CD4-positive, alpha-beta T cell treated with Interferon gamma for 1 hour (primary cell): ENCODE results near the gene POGK.
"Not testable (repeated sequence)": the region's sequence is repeated elsewhere in the genome, so short reads cannot be mapped to it uniquely, and the experiment has no call there.

Experiments used
- DNase-seq: peaks from one replicate; pipeline ENCODE4 v3.0.0-alpha.2; 2020

POGK gene

DNA sequence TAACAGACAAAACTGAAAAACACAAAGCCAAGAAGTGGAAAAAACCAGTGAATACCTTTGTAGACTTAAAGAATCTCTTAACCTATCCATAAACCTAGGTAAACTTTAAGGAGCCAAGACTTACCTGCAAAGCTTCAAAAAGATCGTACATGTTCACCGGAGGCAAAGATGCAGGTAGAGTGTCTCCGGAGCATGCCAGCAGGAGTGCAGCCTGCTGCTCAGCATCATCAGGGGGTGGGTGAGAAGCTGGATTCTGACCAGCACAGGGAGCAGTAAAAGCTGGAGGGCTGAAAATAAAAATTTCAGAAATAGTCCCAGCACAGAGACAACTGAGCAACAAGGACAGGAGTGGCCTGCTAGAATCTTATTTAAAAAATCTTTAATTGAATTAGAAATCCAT, 18.7 kb downstream of the POGK start:
- DNase-seq, result no peak

- no peak for DNase-seq
Measured at GRCh38 chr1:166858726-166859419, 19.6 kb downstream of the POGK start.

DNA sequence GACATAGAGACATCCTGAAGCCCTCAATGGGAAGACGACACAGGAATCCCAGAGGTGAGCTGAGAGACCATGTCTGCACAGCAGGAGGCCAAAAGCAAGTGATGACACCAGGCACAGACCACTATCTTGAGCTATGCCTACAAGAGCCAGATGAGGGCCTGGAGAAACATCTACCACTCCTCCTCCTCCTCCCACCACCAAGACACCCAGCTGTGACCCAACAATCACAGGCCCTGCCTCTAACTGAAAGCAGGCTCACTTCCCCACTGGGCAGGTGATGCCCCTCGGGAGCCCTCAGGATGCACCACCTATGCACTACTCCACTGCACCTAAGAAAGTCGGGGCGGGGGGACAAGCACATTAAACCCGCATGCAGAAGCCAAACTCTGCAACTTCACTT, 20.3 kb downstream of the POGK start:
- DNase-seq, result no peak

GRCh38 chr1:166865926-166866325, 26.7 kb downstream of the POGK start:
- DNase-seq, result no peak

- no peak for DNase-seq
Measured at GRCh38 chr1:166868639-166869038, 29.4 kb downstream of the POGK start.

GRCh38 chr1:166869318-166870099, 30.2 kb downstream of the POGK start:
- no peak for DNase-seq

- DNase-seq, result no peak
Measured at GRCh38 chr1:166870584-166870983, 31.3 kb downstream of the POGK start.

GRCh38 chr1:166874464-166874863, 35.2 kb downstream of the POGK start:
- DNase-seq, result no peak

DNA sequence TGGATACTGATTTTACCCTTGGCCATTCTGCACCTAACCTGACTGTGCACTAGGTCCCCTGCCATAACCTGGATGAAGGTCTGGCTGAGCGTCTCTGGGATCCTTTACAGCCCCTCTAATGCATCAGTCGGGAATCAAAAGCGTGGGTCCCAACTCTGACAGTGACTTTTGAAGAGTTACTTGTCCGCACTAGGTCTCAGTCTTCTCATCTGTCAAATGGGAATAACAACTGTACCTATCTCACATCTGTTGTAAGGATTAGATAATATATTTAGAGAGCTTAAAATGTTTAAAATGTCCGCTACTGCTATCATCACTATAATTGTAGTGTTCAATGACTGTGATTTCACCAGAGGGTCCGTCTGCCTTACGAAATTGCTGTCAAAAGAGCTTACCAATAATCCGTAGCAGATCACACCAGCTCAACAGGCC, 36.0 kb downstream of the POGK start:
- no peak for DNase-seq

DNA sequence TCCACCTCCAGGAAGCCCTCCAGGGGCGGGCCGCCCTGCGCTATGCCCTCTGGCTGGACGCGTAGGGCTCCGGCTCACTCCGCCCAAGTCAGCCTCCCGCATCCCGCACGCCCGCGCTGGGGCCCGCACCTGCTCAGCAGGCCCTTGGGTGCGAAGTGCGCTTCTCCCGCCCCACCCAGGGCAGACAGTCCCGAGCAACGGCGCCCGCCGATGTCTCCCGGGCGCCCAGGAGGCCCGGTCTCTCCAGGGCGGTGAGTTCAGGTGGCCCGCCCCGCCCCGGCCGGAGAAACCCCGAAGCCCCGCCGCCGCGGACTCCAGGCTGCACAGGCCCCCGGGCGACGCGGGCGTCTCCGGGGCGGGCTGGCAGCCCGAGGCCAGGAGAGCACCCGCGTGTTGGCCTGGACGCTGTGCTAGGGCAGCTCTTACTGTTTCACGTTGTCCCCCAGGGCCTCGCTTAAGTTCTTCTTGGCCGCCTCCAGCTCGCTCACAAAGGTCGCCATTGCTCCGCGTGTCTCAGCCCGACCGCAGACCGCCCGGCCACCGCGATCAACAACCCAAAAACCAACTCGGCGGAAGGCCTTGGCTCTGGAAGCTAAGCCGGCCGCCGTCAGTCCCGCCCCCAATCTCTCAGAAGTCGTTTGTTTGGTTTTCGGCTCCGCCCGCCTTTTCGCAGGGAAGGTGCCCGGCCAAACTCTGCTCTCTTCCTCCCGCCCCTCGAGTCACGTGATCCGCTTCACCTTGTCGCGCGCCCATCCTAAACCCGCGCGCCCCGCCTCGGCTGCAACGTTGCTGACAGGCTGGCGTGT, 36.7 kb downstream of the POGK start, which contains the start of gene TADA1:
TSS of gene TADA1 (minus strand) at position 531 of the 806 bp plus-strand sequence. CDS start at position 500, 31 bp downstream.
- DNase-seq, result peak; percentile 97

DNA sequence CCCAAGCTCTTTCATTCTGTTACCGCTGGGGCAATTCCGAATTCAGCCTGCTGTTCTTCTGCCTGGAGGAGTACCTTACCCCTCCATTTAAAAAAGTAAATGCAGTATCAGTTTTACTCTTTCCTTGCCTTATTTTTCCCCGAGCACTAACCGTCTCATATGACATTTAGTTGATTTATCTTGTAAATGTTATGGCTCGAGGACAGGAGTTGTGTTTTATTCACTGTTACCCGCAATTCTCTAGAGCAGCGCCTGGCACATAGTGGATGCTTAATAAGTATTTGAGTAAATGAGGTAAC, 37.2 kb downstream of the POGK start:
- no peak for DNase-seq

- DNase-seq, result not testable (repeated sequence)
Measured at GRCh38 chr1:166878173-166878917, 39.1 kb downstream of the POGK start.

GRCh38 chr1:166882893-166883292, 43.6 kb downstream of the POGK start:
- DNase-seq, result no peak

DNA sequence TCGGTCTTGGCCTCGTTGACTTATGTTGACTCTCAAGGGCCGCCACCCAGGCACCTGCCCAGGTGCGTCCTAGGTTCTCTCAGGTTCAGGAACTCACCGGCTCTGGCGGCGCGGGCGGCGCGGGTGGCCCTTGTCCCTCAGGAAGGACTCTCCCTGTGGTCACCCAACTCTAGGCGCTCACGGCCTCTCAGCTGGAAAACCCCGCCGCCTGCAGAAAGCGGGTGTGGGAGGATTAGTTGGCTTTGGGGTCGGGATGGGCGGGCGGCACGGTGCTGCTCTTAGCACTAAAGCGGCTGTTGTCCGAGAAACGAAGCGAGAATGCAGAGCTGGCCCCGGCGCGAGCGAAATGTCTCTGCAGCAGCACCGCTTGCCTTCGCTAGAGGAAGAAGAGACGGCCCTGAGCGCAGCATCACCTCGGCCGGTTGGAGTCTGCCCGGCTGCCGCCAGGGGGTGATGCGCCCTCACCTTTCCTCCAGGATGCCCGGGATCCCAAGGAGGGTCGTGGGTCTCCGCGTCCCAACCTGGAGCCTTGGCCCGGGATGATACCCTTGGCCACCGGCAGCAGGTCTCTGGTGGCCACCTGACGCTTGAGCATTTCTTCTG, 44.9 kb downstream of the POGK start:
- no peak for DNase-seq

- no peak for DNase-seq
Measured at GRCh38 chr1:166884971-166885370, 45.7 kb downstream of the POGK start.

- DNase-seq, result no peak
Measured at GRCh38 chr1:166888373-166889111, 49.3 kb downstream of the POGK start.

DNA sequence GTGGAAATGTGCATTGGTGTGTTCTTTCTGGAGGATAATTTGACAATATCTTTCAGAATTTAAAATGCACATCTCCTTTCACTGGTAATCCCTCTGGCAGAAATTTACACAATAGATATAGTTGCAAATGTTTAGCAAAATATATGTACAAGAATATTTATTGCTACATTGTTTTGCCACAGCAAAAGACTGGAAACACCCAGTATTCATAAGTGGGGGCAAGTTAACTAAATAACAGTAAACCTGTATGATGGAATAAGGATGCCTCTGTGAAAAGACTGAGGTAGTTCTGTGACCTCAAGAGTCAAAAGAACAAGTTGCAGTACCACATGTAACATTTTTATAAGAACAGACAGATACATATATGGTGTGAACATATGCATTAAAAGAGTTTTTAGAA, 50.5 kb downstream of the POGK start:
- no peak for DNase-seq

DNA sequence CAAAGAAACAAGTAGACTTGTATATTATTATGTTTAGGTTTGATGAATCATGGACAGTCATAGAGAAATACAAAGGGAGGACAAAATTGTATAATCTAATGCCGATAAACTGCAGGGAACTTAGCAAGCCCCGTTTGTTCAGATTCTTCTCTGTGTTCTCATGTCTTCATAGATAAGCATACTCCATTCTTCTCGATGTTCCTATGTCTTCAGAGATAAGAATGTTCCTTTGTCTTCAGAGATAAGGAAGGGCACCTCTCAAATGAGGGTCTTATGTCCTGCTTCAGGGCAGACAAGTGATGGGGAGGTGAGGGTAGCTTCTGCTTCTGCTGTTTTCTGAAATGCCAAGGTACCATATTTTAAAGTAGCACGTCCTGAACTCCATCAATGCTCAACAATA, 56.5 kb downstream of the POGK start:
- no peak for DNase-seq

DNA sequence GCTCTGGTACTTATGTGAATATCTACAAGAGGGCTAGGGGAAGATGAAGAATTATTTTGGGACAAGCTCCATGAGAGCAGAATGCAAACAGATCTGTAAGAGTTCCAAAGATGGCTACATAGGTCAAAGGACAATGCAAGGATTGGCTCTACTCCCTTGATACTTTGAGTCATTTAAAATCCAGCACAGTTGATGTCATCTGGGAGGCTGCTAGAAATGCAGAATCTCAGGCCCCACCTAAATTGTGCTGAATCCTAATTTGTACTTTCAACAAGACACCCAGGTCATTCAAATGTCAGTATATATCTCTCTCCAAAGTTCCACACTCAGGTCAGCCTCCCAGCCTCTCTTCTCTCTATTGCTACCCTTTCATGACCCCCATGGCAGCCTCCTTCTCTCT, 60.5 kb downstream of the POGK start:
- no peak for DNase-seq

- no peak for DNase-seq
Measured at GRCh38 chr1:166900987-166901386, 61.7 kb downstream of the POGK start.

- DNase-seq, result peak; percentile 14
Measured at GRCh38 chr1:166902279-166902678, 63.0 kb downstream of the POGK start.

DNA sequence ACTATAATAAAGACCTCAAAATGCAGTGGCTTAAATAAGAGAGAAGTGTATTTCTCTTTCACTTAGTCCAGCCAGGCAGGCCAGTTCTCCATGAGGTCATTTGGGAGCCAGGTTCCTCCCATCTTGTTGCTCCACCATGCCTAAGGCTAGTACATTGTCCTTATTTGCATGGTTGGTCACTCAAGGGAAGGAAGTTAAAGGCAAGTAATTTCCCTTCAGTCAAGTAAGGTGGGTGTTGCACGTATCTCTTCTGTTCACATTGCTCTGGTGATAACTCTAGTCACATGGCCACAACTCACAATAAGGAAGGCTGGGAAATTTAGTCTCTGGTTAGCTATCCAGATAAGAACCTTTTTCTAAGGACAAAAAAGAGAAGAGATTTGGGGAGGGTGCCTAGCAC, 64.0 kb downstream of the POGK start:
- DNase-seq, result no peak
